CD4-positive, alpha-beta memory T cell (primary cell): Measurements from ENCODE around the gene NFKBIA. TPM values are rescaled to one million over a fixed set of nuclear protein-coding genes. Genes with fewer than 3 reads are reported as not detected.

ENCODE experiments used
- CTCF ChIA-PET: fragments of 350-600 bp; sonication (Branson Sonifier 250); formaldehyde crosslinking; loops from one replicate; lab custom pipeline; 2021; ENCODE audit warnings: inconsistent platforms; ENCODE audit not compliant: partially characterized antibody; lab: Charles Lee
- POLR2A ChIA-PET: fragments of 350-600 bp; sonication (Branson Sonifier 250); formaldehyde crosslinking; loops from one replicate; lab custom pipeline; 2021; ENCODE audit not compliant: partially characterized antibody; lab: Charles Lee
- DNase-seq, 5 donors: peaks; one replicate each; pipeline versions ENCODE4 v3.0.0 to v3.0.0-alpha.2; 2020 to 2022; ENCODE audit warnings: mixed read lengths in 1 of 5
- H3K27ac ChIP-seq: one replicate; pipeline ENCODE4 v1.7.0; 2013; ENCODE audit warnings: low read depth, low read length
- H3K27me3 ChIP-seq: 2 replicates; pipeline ENCODE4 v1.7.0; 2013; ENCODE audit warnings: mild to moderate bottlenecking, low read length, moderate library complexity; ENCODE audit not compliant: insufficient read depth
- H3K36me3 ChIP-seq: 2 replicates; pipeline ENCODE4 v1.7.0; 2013; ENCODE audit warnings: mild to moderate bottlenecking, low read length, moderate library complexity; ENCODE audit not compliant: insufficient read depth
- H3K4me1 ChIP-seq: 2 replicates; pipeline ENCODE4 v1.7.0; 2013; ENCODE audit warnings: mild to moderate bottlenecking, low read length, moderate library complexity; ENCODE audit not compliant: insufficient read depth
- H3K4me3 ChIP-seq, 2 donors: one replicate each; pipeline ENCODE4 v1.7.0; 2013; ENCODE audit warnings: low read length in 2 of 2, mild to moderate bottlenecking in 1 of 2
- H3K9me3 ChIP-seq, 2 donors: one replicate each; pipeline ENCODE4 v1.7.0; 2013; ENCODE audit warnings: low read length in 2 of 2, control low read depth in 1 of 2; ENCODE audit not compliant: control insufficient read depth in 1 of 2
- H3K27ac Mint-ChIP-seq, 7 donors: one replicate each; pipeline ENCODE4 v1.8.0; 2020 to 2021; ENCODE audit warnings: mixed read lengths in 7 of 7, mild to moderate bottlenecking in 6 of 7, inconsistent platforms in 3 of 7, moderate library complexity in 3 of 7
- H3K27me3 Mint-ChIP-seq, 2 donors: one replicate each; pipeline ENCODE4 v1.8.0; 2020 to 2021; ENCODE audit warnings: mixed read lengths in 2 of 2
- H3K36me3 Mint-ChIP-seq, 2 donors: one replicate each; pipeline ENCODE4 v1.8.0; 2020 to 2021; ENCODE audit warnings: mixed read lengths in 2 of 2, inconsistent platforms in 1 of 2, mild to moderate bottlenecking in 1 of 2
- H3K4me1 Mint-ChIP-seq, 4 donors: one replicate each; pipeline ENCODE4 v1.8.0; 2020 to 2021; ENCODE audit warnings: mixed read lengths in 4 of 4, mild to moderate bottlenecking in 1 of 4
- H3K4me3 Mint-ChIP-seq, 8 donors: one replicate each; pipeline ENCODE4 v1.8.0; 2020 to 2021; ENCODE audit warnings: mixed read lengths in 8 of 8, mild to moderate bottlenecking in 7 of 8, moderate library complexity in 6 of 8, inconsistent platforms in 3 of 8
- H3K9me3 Mint-ChIP-seq, 8 donors: one replicate each; pipeline ENCODE4 v1.8.0; 2020 to 2021; ENCODE audit warnings: mixed read lengths in 8 of 8, mild to moderate bottlenecking in 5 of 8, inconsistent platforms in 3 of 8, moderate library complexity in 1 of 8
- intact Hi-C: fragments of 100-400 bp; cut with micrococcal nuclease; formaldehyde crosslinking; loops from one replicate; pipeline ENCODE4 v1.15.1; 2023
- polyA plus RNA-seq, 2 donors: library from polyadenylated mRNA; unstranded; fragments of 300-500 nt; fragmentation: Illumina TruSeq; gene quantifications; one replicate each; pipeline ENCODE4 v1.2.3, GENCODE V29; 2021
- total RNA-seq, 2 experiments: library from RNA; stranded (reverse); gene quantifications; one replicate each; pipeline ENCODE4 v1.2.3, GENCODE V29; 2021

The NFKBIA gene
- total and polyA plus RNA-seq, 4 experiments from 2014 or later, result 119 to 833 (median 227) TPM

DNA sequence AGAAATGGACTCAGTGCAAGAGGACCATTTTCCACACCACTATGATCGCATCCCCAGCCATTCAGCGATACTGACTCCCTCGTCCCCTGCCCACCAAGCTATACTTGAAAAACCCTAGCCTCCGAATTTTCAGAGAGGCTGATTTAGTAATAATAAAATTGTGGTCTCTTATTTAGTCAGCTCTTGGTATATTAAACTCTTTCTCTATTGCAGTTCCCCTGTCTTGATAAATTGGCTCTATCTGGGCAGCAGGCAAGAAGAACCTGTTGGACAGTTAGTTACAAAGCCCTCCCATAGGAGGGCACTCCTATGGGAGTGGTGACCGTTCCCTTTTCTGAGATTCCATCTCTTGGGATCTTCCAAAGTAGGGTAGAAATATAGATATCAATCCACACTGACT, 33.6 kb downstream of the NFKBIA start:
- H3K27ac Mint-ChIP-seq, result no peak overlapping the region
- H3K36me3 ChIP-seq, result no peaks in the 10 kb centered on the region
- intact Hi-C loops, result no loop called here
- H3K4me3 ChIP-seq, result no peak overlapping the region
- no peaks in the 10 kb centered on the region for H3K9me3 ChIP-seq
- H3K27me3 ChIP-seq, result no peaks in the 10 kb centered on the region
- ChIA-PET CTCF (no interaction called here), POLR2A (interaction anchor here (2.4 kb wide), 1 partner anchor 33 kb away, joined by 14 read pairs; the partner anchor contains the start of gene NFKBIA)
- H3K4me3 Mint-ChIP-seq, result no peak overlapping the region
- H3K4me1 Mint-ChIP-seq, result peaks cover 0 to 2% (median 0%) of the 10 kb centered on the region in 4 donors
- H3K36me3 Mint-ChIP-seq, result no peaks in the 10 kb centered on the region
- peaks cover 0 to 10% (median 2%) of the 10 kb centered on the region in 8 donors for H3K9me3 Mint-ChIP-seq
- H3K27ac ChIP-seq, result no peak overlapping the region
- no peaks in the 10 kb centered on the region for H3K4me1 ChIP-seq
- no peaks in the 10 kb centered on the region for H3K27me3 Mint-ChIP-seq
- no peak for DNase-seq

DNA sequence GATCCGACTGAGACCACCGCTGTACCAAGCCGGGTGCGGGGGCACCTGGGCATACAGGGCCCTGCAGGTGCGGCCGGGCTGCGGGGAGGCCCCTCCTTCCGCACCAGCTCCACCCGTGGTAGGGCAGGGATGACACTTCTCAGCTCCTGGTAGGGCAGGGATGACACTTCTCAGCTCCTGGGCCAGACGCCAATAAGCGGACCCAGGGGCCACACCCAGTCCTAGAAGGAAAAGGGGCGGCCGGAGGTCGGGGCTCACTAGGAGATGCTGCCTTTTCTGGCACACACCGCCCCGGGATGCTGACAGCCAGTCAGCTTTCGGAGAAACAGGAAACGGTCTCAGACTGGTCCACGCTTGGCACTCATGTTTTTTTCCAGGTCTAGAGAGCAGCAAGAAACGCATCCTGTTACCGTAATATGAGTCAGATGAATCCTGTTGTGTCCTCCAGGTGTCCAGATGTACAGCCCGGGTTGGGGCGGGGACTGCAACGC, 34.8 kb downstream of the NFKBIA start:
- no peak overlapping the region for H3K4me3 Mint-ChIP-seq
- intact Hi-C loops, result loop anchor here (5.0 kb wide), 1 partner anchor 33 kb away; the partner anchor contains the start of gene NFKBIA
- POLR2A ChIA-PET, result interaction anchor here (1.3 to 2.4 kb wide), 2 partner anchors 18 to 35 kb away, joined by 4 to 14 read pairs; partner anchors contain the start of gene NFKBIA
- H3K9me3 Mint-ChIP-seq, result peaks cover 0 to 10% (median 2%) of the 10 kb centered on the region in 8 donors
- no peak overlapping the region for H3K27ac ChIP-seq
- no peaks in the 10 kb centered on the region for H3K27me3 ChIP-seq
- no peak overlapping the region for H3K4me3 ChIP-seq
- no peaks in the 10 kb centered on the region for H3K4me1 ChIP-seq
- no peaks in the 10 kb centered on the region for H3K27me3 Mint-ChIP-seq
- peaks cover 0 to 2% (median 0%) of the 10 kb centered on the region in 4 donors for H3K4me1 Mint-ChIP-seq
- no peaks in the 10 kb centered on the region for H3K9me3 ChIP-seq
- no peak for DNase-seq
- no peak overlapping the region for H3K27ac Mint-ChIP-seq
- H3K36me3 ChIP-seq, result no peaks in the 10 kb centered on the region
- CTCF ChIA-PET, result no interaction called here
- no peaks in the 10 kb centered on the region for H3K36me3 Mint-ChIP-seq

DNA sequence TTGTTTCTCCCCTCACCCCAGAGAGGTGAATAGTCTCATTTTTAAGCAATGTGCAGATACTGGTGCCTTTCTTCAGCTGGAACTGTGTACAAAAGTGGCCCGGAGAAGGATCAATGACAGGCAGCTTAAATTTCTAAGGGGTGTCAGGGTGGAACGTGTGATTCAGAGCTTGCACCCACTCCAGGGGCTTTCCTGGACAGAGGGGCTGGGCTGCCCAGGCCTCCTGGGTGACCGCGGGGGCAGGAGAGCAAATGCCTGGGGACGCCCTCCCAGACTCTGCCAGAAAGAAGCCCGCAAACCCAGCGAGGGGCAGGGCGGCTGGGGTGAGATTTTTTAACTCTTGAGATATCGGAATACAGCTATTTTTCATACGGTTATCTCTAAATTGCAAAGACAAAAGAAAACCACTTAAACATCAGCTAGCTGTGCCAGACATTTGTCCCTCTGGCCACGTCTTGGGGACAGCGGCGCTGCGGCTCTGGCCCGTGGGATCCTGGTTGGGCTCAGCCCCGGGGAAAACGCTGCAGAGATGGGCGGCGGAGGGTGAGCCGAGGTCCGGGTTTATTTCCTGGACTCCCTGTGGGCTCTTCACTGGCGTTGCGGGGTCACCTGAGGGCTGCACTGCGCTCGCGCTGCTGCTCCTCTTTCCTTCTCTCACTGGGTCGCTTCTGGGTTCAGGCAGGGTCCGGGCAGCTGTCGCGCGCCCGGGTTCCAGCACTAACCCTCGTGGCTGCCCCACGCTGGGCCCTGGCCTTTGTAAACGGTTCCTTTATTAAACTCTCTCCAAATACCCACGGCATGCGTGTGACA, 35.8 kb downstream of the NFKBIA start:
- CTCF ChIA-PET, result no interaction called here
- H3K27ac Mint-ChIP-seq, result no peak overlapping the region
- intact Hi-C loops, result loop anchor here (5.0 kb wide), 1 partner anchor 34 kb away; the partner anchor contains the start of gene NFKBIA

DNA sequence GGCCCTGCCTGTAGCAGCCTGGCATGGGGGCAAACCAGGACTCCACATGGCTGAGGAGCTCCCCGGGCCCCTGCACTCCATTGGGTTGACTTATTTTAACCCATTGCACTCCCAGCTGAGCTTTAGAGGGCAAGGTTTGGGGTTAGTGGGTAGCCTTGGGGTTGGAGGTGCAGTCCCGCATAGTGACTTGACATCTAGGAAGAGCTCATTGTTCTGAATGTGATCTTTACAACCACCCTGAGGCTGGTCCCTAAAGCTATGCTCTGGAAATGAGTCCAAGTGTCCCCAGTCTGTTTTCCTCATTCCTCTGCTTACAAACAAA, 36.4 kb downstream of the NFKBIA start:
- Histone ChIP-seq H3K9me3 (no peaks in the 10 kb centered on the region), H3K4me3 (no peak overlapping the region), H3K27me3 (no peaks in the 10 kb centered on the region), H3K27ac (no peak overlapping the region), H3K36me3 (no peaks in the 10 kb centered on the region), H3K4me1 (no peaks in the 10 kb centered on the region)
- ChIA-PET POLR2A (interaction anchor here (1.0 to 1.3 kb wide), 3 partner anchors 13 to 76 kb away, joined by 3 to 7 read pairs (median 3); partner anchors contain the start of genes NFKBIA and PSMA6), CTCF (interaction anchor here (0.7 kb wide), 1 partner anchor 35 kb away, joined by 3 read pairs; no protein-coding TSS in a partner anchor)
- intact Hi-C loops, result loop anchor here (5.0 kb wide), 1 partner anchor 34 kb away; the partner anchor contains the start of gene NFKBIA
- H3K27ac Mint-ChIP-seq, result no peak overlapping the region
- H3K4me3 Mint-ChIP-seq, result no peak overlapping the region
- no peaks in the 10 kb centered on the region for H3K36me3 Mint-ChIP-seq
- no peak for DNase-seq
- H3K27me3 Mint-ChIP-seq, result no peaks in the 10 kb centered on the region
- H3K9me3 Mint-ChIP-seq, result peaks cover 0 to 10% (median 2%) of the 10 kb centered on the region in 8 donors
- peaks cover 0 to 2% (median 0%) of the 10 kb centered on the region in 4 donors for H3K4me1 Mint-ChIP-seq

More for the DNA sequence above, 35.8 kb downstream of the NFKBIA start:
- Histone ChIP-seq H3K27ac (no peak overlapping the region), H3K4me3 (no peak overlapping the region), H3K36me3 (no peaks in the 10 kb centered on the region), H3K27me3 (no peaks in the 10 kb centered on the region), H3K9me3 (no peaks in the 10 kb centered on the region), H3K4me1 (no peaks in the 10 kb centered on the region)
- no peak for DNase-seq
- Mint-ChIP-seq H3K27me3 (no peaks in the 10 kb centered on the region), H3K4me3 (no peak overlapping the region), H3K4me1 (peaks cover 0 to 2% (median 0%) of the 10 kb centered on the region in 4 donors), H3K36me3 (no peaks in the 10 kb centered on the region), H3K9me3 (peaks cover 0 to 10% (median 2%) of the 10 kb centered on the region in 8 donors)
- POLR2A ChIA-PET, result interaction anchor here (1.2 to 1.3 kb wide), 3 partner anchors 12 to 36 kb away, joined by 3 to 7 read pairs (median 4); partner anchors contain the start of gene NFKBIA

DNA sequence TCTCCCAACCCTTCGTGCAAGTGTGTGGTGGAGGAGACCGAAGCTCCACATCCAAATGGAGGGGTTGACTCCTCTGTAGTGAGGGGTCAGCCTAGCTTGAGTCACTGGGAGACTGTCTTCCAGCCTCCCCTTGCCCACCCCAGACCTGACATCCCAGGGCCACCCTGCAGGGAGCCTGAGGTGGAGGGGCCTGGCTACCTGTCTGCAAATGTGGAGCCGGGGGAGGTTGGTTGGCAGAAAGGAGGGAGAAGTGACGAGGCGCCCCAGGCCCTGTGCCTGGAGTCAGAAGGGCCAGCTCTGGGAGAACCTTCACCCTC, 37.5 kb downstream of the NFKBIA start:
- Mint-ChIP-seq H3K27ac (no peak overlapping the region), H3K36me3 (no peaks in the 10 kb centered on the region), H3K9me3 (peaks cover 0 to 10% (median 2%) of the 10 kb centered on the region in 8 donors), H3K27me3 (no peaks in the 10 kb centered on the region), H3K4me1 (peaks cover 0 to 2% (median 0%) of the 10 kb centered on the region in 4 donors), H3K4me3 (no peak overlapping the region)
- Histone ChIP-seq H3K4me1 (no peaks in the 10 kb centered on the region), H3K36me3 (no peaks in the 10 kb centered on the region), H3K4me3 (no peak overlapping the region), H3K9me3 (no peaks in the 10 kb centered on the region), H3K27me3 (no peaks in the 10 kb centered on the region), H3K27ac (no peak overlapping the region)
- no peak for DNase-seq
- intact Hi-C loops, result loop anchor here (5.0 kb wide), 1 partner anchor 35 kb away; the partner anchor contains the start of gene NFKBIA
- POLR2A ChIA-PET, result interaction anchor here (1.0 kb wide), 1 partner anchor 74 kb away, joined by 3 read pairs; the partner anchor contains the start of gene PSMA6
- CTCF ChIA-PET, result no interaction called here

DNA sequence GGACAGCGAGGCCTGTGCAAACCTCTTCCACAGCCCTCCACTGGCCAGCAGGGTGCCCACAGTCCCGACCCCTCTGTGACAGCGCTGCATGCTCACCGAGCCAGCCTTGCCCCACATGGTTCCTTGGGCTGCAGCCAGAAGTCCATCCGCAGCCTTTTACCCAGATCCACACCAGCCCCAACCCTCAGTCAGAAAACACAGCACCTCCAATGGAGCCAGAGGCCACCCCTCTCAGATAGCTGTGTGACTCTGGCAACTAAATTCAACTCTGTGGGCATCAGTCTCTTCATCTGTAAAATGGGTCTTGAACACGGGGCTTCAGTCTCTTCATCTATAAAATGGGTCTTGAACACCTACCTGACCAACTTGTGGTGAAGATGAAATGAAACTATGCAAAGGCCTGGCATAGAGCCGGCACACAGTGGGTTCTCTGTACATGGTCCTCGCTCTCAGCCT, 38.0 kb downstream of the NFKBIA start:
- Mint-ChIP-seq H3K4me3 (no peak overlapping the region), H3K9me3 (peaks cover 0 to 9% (median 2%) of the 10 kb centered on the region in 8 donors), H3K27me3 (no peaks in the 10 kb centered on the region), H3K4me1 (peaks cover 0 to 2% (median 0%) of the 10 kb centered on the region in 4 donors), H3K27ac (no peak overlapping the region), H3K36me3 (no peaks in the 10 kb centered on the region)
- intact Hi-C loops, result loop anchor here (5.0 kb wide), 1 partner anchor 36 kb away; the partner anchor contains the start of gene NFKBIA
- no peak for DNase-seq
- Histone ChIP-seq H3K4me3 (no peak overlapping the region), H3K36me3 (no peaks in the 10 kb centered on the region), H3K27me3 (no peaks in the 10 kb centered on the region), H3K9me3 (no peaks in the 10 kb centered on the region), H3K4me1 (no peaks in the 10 kb centered on the region), H3K27ac (no peak overlapping the region)
- POLR2A ChIA-PET, result interaction anchor here (0.9 kb wide), 1 partner anchor 37 kb away, joined by 3 read pairs; no protein-coding TSS in a partner anchor
- CTCF ChIA-PET, result no interaction called here

DNA sequence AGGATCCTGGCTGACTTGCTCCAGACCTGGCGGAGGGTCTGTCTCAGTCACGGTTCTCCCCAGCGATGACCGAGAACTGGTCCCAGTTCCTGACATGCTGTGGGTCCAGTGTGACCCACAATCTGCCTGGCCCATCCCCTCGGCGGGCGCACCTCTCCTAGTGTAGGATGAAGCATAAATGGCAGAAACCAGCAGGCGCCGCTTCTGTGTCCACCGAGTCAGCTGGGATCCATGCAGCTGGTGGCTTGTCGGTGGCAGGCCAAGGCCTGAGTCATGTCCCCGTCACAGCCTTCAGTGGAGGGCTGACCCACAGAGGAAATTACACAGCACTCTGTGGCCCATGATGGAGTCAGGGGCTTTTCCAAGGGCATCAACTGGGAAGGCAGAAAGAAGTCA, 38.5 kb downstream of the NFKBIA start:
- no peak overlapping the region for H3K27ac ChIP-seq
- Mint-ChIP-seq H3K4me3 (no peak overlapping the region), H3K4me1 (peaks cover 0 to 2% (median 0%) of the 10 kb centered on the region in 4 donors), H3K36me3 (no peaks in the 10 kb centered on the region), H3K27ac (no peak overlapping the region), H3K27me3 (no peaks in the 10 kb centered on the region), H3K9me3 (peaks cover 0 to 6% (median under 1%) of the 10 kb centered on the region in 8 donors)
- POLR2A ChIA-PET, result interaction anchor here (0.8 to 0.9 kb wide), 2 partner anchors 9 to 37 kb away, joined by 3 read pairs; no protein-coding TSS in a partner anchor
- no peaks in the 10 kb centered on the region for H3K4me1 ChIP-seq
- H3K27me3 ChIP-seq, result no peaks in the 10 kb centered on the region
- no peak for DNase-seq
- CTCF ChIA-PET, result no interaction called here
- intact Hi-C loops, result loop anchor here (5.0 kb wide), 1 partner anchor 36 kb away; the partner anchor contains the start of gene NFKBIA
- no peak overlapping the region for H3K4me3 ChIP-seq
- H3K9me3 ChIP-seq, result no peaks in the 10 kb centered on the region
- H3K36me3 ChIP-seq, result no peaks in the 10 kb centered on the region
